CD4-positive, alpha-beta memory T cell (primary cell): ENCODE data around the gene PLA2G4E. TPM values are rescaled to one million over a fixed set of nuclear protein-coding genes. Genes with fewer than 3 reads are reported as not detected.
A peak's percentile ranks its signal among the peaks of the same experiment; 100 is the strongest.

Experiments
- CTCF ChIA-PET: fragments of 350-600 bp; sonication (Branson Sonifier 250); formaldehyde crosslinking; loops from one replicate; lab custom pipeline; 2021; ENCODE audit warnings: inconsistent platforms; ENCODE audit not compliant: partially characterized antibody; lab: Charles Lee
- POLR2A ChIA-PET: fragments of 350-600 bp; sonication (Branson Sonifier 250); formaldehyde crosslinking; loops from one replicate; lab custom pipeline; 2021; ENCODE audit not compliant: partially characterized antibody; lab: Charles Lee
- DNase-seq, 5 donors: peaks; one replicate each; pipeline versions ENCODE4 v3.0.0 to v3.0.0-alpha.2; 2020 to 2022; ENCODE audit warnings: mixed read lengths in 1 of 5
- H3K27ac ChIP-seq: one replicate; pipeline ENCODE4 v1.7.0; 2013; ENCODE audit warnings: low read depth, low read length
- H3K27me3 ChIP-seq: 2 replicates; pipeline ENCODE4 v1.7.0; 2013; ENCODE audit warnings: mild to moderate bottlenecking, low read length, moderate library complexity; ENCODE audit not compliant: insufficient read depth
- H3K36me3 ChIP-seq: 2 replicates; pipeline ENCODE4 v1.7.0; 2013; ENCODE audit warnings: mild to moderate bottlenecking, low read length, moderate library complexity; ENCODE audit not compliant: insufficient read depth
- H3K4me1 ChIP-seq: 2 replicates; pipeline ENCODE4 v1.7.0; 2013; ENCODE audit warnings: mild to moderate bottlenecking, low read length, moderate library complexity; ENCODE audit not compliant: insufficient read depth
- H3K4me3 ChIP-seq, 2 donors: one replicate each; pipeline ENCODE4 v1.7.0; 2013; ENCODE audit warnings: low read length in 2 of 2, mild to moderate bottlenecking in 1 of 2
- H3K9me3 ChIP-seq, 2 donors: one replicate each; pipeline ENCODE4 v1.7.0; 2013; ENCODE audit warnings: low read length in 2 of 2, control low read depth in 1 of 2; ENCODE audit not compliant: control insufficient read depth in 1 of 2
- H3K27ac Mint-ChIP-seq, 7 donors: one replicate each; pipeline ENCODE4 v1.8.0; 2020 to 2021; ENCODE audit warnings: mixed read lengths in 7 of 7, mild to moderate bottlenecking in 6 of 7, inconsistent platforms in 3 of 7, moderate library complexity in 3 of 7
- H3K27me3 Mint-ChIP-seq, 2 donors: one replicate each; pipeline ENCODE4 v1.8.0; 2020 to 2021; ENCODE audit warnings: mixed read lengths in 2 of 2
- H3K36me3 Mint-ChIP-seq, 2 donors: one replicate each; pipeline ENCODE4 v1.8.0; 2020 to 2021; ENCODE audit warnings: mixed read lengths in 2 of 2, inconsistent platforms in 1 of 2, mild to moderate bottlenecking in 1 of 2
- H3K4me1 Mint-ChIP-seq, 4 donors: one replicate each; pipeline ENCODE4 v1.8.0; 2020 to 2021; ENCODE audit warnings: mixed read lengths in 4 of 4, mild to moderate bottlenecking in 1 of 4
- H3K4me3 Mint-ChIP-seq, 8 donors: one replicate each; pipeline ENCODE4 v1.8.0; 2020 to 2021; ENCODE audit warnings: mixed read lengths in 8 of 8, mild to moderate bottlenecking in 7 of 8, moderate library complexity in 6 of 8, inconsistent platforms in 3 of 8
- H3K9me3 Mint-ChIP-seq, 8 donors: one replicate each; pipeline ENCODE4 v1.8.0; 2020 to 2021; ENCODE audit warnings: mixed read lengths in 8 of 8, mild to moderate bottlenecking in 5 of 8, inconsistent platforms in 3 of 8, moderate library complexity in 1 of 8
- intact Hi-C: fragments of 100-400 bp; cut with micrococcal nuclease; formaldehyde crosslinking; loops from one replicate; pipeline ENCODE4 v1.15.1; 2023
- polyA plus RNA-seq, 2 donors: library from polyadenylated mRNA; unstranded; fragments of 300-500 nt; fragmentation: Illumina TruSeq; gene quantifications; one replicate each; pipeline ENCODE4 v1.2.3, GENCODE V29; 2021
- total RNA-seq, 2 experiments: library from RNA; stranded (reverse); gene quantifications; one replicate each; pipeline ENCODE4 v1.2.3, GENCODE V29; 2021

Gene PLA2G4E
- total and polyA plus RNA-seq, 4 experiments from 2014 or later = not detected

DNA sequence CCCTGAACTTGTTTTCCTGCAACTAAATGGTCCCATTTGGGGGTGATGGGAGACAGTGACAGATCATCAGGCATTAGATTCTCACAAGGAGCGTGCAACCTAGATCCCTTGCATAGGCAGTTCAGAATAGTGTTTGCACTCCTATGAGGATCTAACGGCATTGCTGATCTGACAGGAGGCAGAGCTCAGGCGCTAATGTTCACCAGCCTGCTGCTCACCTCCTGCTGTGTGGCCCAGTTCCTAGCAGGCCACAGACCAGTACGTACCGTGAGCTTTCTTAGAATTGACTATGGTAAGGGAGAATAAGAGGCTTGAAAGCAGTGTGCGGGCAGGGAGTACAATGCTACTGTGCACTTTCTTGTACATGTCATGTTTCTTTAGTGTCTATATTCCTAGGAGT is 17.6 kb upstream of the PLA2G4E start:
- H3K27me3 Mint-ChIP-seq = peaks cover 0 to 3% of the 10 kb centered on the region in 2 donors
- H3K36me3 Mint-ChIP-seq = no peaks in the 10 kb centered on the region
- intact Hi-C loops = no loop called here
- DNase-seq = no peak
- H3K27ac Mint-ChIP-seq = no peak overlapping the region
- Histone ChIP-seq H3K4me3 (no peak overlapping the region), H3K27ac (no peak overlapping the region), H3K36me3 (no peaks in the 10 kb centered on the region), H3K4me1 (peaks cover 12% of the 10 kb centered on the region), H3K27me3 (no peaks in the 10 kb centered on the region), H3K9me3 (no peaks in the 10 kb centered on the region)
- H3K9me3 Mint-ChIP-seq = no peaks in the 10 kb centered on the region
- H3K4me3 Mint-ChIP-seq = no peak overlapping the region
- ChIA-PET POLR2A (no interaction called here), CTCF (no interaction called here)
- peaks cover 5 to 10% (median 9%) of the 10 kb centered on the region in 4 donors for H3K4me1 Mint-ChIP-seq

DNA sequence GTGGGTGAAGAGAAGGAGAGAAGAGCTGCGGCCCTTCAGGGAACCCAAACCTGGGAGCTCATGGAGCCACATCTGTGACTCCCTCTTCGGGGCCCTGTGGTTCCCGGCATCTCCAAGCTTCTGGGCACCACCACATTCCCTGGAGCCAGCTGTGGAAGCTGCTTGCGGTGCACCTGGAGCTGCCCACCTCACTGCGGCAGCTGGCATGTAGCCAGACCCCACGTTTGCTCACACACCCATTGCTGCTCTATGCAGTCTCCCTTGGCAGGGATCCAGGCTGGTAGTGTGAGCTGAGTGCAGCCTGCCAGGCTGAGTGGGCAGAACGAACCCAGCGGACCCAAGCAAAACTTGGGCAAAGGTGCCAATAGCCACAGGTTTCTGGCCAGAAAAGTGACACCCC is 16.8 kb upstream of the PLA2G4E start:
- H3K27ac ChIP-seq = no peak overlapping the region
- no peak overlapping the region for H3K27ac Mint-ChIP-seq
- H3K4me3 ChIP-seq = no peak overlapping the region
- no peaks in the 10 kb centered on the region for H3K27me3 ChIP-seq
- no peaks in the 10 kb centered on the region for H3K9me3 ChIP-seq
- H3K9me3 Mint-ChIP-seq = no peaks in the 10 kb centered on the region
- H3K36me3 ChIP-seq = no peaks in the 10 kb centered on the region
- no peaks in the 10 kb centered on the region for H3K36me3 Mint-ChIP-seq
- H3K4me3 Mint-ChIP-seq = no peak overlapping the region
- intact Hi-C loops = no loop called here
- H3K27me3 Mint-ChIP-seq = peaks cover 0 to 3% of the 10 kb centered on the region in 2 donors
- H3K4me1 Mint-ChIP-seq = peaks cover 5 to 15% (median 9%) of the 10 kb centered on the region in 4 donors
- POLR2A ChIA-PET = no interaction called here
- peaks cover 12% of the 10 kb centered on the region for H3K4me1 ChIP-seq
- no peak for DNase-seq
- CTCF ChIA-PET = interaction anchor here (1.2 kb wide), 1 partner anchor 19 kb away, joined by 3 read pairs; no protein-coding TSS in a partner anchor

DNA sequence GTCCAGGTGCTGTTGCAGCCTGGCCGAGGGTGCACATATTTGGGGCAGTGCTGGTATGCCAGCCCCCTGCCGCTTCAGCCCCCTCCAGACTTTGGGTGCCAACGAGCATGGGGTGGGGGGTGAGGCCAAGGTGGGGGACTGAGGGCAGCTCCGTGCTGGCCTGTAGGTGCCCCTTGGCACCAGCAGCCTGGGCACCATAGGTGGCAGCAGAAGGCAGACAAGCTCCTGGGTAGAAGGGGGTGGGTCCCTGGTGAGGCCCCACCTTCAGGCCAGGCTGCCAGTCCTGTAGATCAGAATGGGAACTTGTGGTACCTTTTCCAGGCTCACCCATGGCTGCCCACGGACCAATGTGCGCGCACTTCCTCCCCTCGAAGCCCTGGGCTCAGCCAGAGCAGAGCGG is 16.1 kb upstream of the PLA2G4E start:
- Mint-ChIP-seq H3K4me1 (peaks cover 5 to 17% (median 9%) of the 10 kb centered on the region in 4 donors), H3K9me3 (no peaks in the 10 kb centered on the region), H3K4me3 (no peak overlapping the region), H3K27me3 (peaks cover 0 to 3% of the 10 kb centered on the region in 2 donors), H3K36me3 (no peaks in the 10 kb centered on the region), H3K27ac (no peak overlapping the region)
- H3K27me3 ChIP-seq = no peaks in the 10 kb centered on the region
- H3K9me3 ChIP-seq = no peaks in the 10 kb centered on the region
- no peak overlapping the region for H3K4me3 ChIP-seq
- no peak overlapping the region for H3K27ac ChIP-seq
- intact Hi-C loops = no loop called here
- CTCF ChIA-PET = interaction anchor here (0.5 to 1.2 kb wide), 2 partner anchors 20 to 74 kb away, joined by 3 to 5 read pairs; no protein-coding TSS in a partner anchor
- DNase-seq = no peak
- no peaks in the 10 kb centered on the region for H3K36me3 ChIP-seq
- H3K4me1 ChIP-seq = peaks cover 12% of the 10 kb centered on the region
- POLR2A ChIA-PET = no interaction called here

DNA sequence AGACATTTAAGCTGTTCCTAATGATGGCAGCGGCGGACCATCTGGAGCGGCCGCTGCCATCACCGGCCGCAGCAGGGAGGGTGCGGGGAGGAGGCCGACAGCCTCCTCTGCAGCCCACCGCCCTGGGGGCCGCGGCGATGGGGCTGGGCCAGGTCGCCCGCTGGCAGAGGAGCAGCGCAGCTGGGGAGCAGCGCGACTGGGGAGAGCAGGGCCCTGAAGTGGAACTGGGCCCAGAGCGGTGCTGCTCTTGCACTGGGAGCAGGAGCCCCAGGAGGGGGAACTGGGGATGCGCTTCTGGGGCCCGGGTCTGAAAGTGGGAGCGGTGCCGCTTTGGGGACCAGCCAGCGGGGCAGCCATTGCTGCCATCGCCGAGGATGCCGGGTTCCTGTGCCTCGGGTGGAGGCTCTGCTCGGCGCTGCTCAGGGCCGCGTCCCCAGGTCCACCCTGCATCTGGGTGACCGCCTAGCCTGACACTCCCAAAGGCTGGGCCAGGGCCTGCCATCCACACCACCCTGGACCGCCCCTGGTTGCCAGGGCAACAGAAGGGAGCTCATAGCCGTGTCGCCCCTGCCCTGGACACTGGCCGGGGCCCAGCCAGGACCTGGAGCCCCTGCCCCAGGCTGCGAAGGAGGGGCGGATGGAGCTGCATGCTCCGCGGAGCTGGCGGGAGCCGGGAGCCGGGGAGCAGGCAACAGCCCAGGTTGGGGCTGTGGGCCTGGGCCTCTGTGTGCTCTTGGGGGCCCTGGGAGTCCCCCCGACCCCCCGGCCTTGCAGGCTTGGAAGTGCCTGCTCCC is 15.5 kb upstream of the PLA2G4E start:
- Histone ChIP-seq H3K4me1 (peaks cover 12% of the 10 kb centered on the region), H3K9me3 (no peaks in the 10 kb centered on the region), H3K27ac (no peak overlapping the region), H3K4me3 (no peak overlapping the region), H3K36me3 (no peaks in the 10 kb centered on the region), H3K27me3 (no peaks in the 10 kb centered on the region)
- DNase-seq = no peak
- peaks cover 0 to 3% of the 10 kb centered on the region in 2 donors for H3K27me3 Mint-ChIP-seq
- ChIA-PET POLR2A (no interaction called here), CTCF (interaction anchor here (0.5 kb wide), 1 partner anchor 75 kb away, joined by 5 read pairs; no protein-coding TSS in a partner anchor)
- H3K4me3 Mint-ChIP-seq = no peak overlapping the region
- H3K9me3 Mint-ChIP-seq = no peaks in the 10 kb centered on the region
- H3K36me3 Mint-ChIP-seq = no peaks in the 10 kb centered on the region
- peaks cover 5 to 17% (median 9%) of the 10 kb centered on the region in 4 donors for H3K4me1 Mint-ChIP-seq
- H3K27ac Mint-ChIP-seq = no peak overlapping the region
- intact Hi-C loops = no loop called here

DNA sequence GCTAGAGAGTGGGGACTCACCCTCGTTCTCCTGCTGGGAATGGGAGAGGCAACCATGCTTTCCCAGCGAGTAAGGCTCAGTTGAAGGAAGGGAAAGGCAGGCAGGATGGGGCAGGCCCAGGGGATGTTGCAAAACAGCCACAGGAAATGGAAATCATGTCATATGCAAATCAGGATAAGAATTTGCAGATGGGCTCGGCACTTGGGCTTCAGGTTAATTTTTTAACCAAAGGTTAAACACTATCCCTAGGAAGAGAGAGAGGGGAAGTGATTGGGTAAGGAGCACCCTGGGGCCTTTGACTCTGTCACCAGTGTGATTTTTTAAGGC is 14.6 kb upstream of the PLA2G4E start:
- DNase-seq = no peak
- H3K27ac Mint-ChIP-seq = peak overlapping the region in 4 of 7 donors; percentile 8 to 88 (median 60)
- Histone ChIP-seq H3K27me3 (no peaks in the 10 kb centered on the region), H3K4me3 (no peak overlapping the region), H3K36me3 (no peaks in the 10 kb centered on the region), H3K9me3 (no peaks in the 10 kb centered on the region), H3K4me1 (peaks cover 12% of the 10 kb centered on the region), H3K27ac (no peak overlapping the region)
- peak overlapping the region in 1 of 8 donors; percentile 58 for H3K4me3 Mint-ChIP-seq
- POLR2A ChIA-PET = no interaction called here
- peaks cover 0 to 2% of the 10 kb centered on the region in 2 donors for H3K27me3 Mint-ChIP-seq
- peaks cover 5 to 17% (median 9%) of the 10 kb centered on the region in 4 donors for H3K4me1 Mint-ChIP-seq
- intact Hi-C loops = no loop called here
- H3K36me3 Mint-ChIP-seq = no peaks in the 10 kb centered on the region
- H3K9me3 Mint-ChIP-seq = no peaks in the 10 kb centered on the region
- CTCF ChIA-PET = no interaction called here

DNA sequence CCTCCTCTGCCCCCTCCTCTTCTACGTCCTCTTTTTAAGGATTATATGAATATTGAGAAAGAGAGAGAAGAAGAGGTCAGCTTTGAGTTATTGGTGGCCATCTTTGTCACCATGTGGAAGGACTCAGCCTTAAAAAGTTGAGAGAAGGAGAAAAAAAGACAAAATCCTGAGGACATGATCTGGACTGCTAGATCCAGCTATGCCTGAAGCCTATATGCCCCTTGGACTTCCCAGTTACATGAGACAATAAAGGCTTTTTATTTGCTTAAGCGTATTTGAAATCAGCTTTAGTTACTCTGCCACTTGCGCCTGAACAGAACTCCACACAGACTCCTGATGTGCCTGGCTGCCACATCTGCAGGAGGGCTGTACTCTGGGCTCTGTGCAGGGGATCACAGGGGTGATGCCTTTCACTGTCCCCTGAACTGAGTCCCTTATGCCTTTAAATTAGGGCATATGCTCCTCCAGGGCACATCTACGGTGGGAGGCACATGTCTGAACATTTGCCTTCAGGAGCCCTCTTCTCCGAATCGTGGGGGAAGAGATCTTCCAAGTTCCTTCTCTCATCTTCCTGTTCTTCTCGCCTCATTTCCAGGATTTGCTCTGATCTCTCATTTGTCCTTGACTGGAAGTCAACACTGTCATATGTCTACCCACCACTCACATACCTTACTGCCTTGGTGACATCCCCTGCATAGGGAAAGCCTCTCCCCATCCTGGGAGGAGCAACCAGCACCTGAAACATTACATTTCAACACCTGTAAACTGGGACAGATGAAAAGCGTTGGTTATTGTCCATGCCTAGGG is 14.0 kb upstream of the PLA2G4E start:
- intact Hi-C loops = no loop called here
- ChIA-PET POLR2A (no interaction called here), CTCF (no interaction called here)
- H3K36me3 ChIP-seq = no peaks in the 10 kb centered on the region
- peak overlapping the region in 5 of 7 donors; percentile 2 to 88 (median 35) for H3K27ac Mint-ChIP-seq
- H3K9me3 ChIP-seq = no peaks in the 10 kb centered on the region
- peak overlapping the region in 2 of 8 donors; percentile 47 to 58 for H3K4me3 Mint-ChIP-seq
- peaks cover 12% of the 10 kb centered on the region for H3K4me1 ChIP-seq
- H3K4me3 ChIP-seq = no peak overlapping the region
- H3K27me3 Mint-ChIP-seq = peaks cover 0 to 2% of the 10 kb centered on the region in 2 donors
- DNase-seq = no peak
- H3K36me3 Mint-ChIP-seq = no peaks in the 10 kb centered on the region
- H3K27ac ChIP-seq = no peak overlapping the region
- H3K27me3 ChIP-seq = no peaks in the 10 kb centered on the region
- no peaks in the 10 kb centered on the region for H3K9me3 Mint-ChIP-seq
- H3K4me1 Mint-ChIP-seq = peaks cover 5 to 17% (median 9%) of the 10 kb centered on the region in 4 donors

DNA sequence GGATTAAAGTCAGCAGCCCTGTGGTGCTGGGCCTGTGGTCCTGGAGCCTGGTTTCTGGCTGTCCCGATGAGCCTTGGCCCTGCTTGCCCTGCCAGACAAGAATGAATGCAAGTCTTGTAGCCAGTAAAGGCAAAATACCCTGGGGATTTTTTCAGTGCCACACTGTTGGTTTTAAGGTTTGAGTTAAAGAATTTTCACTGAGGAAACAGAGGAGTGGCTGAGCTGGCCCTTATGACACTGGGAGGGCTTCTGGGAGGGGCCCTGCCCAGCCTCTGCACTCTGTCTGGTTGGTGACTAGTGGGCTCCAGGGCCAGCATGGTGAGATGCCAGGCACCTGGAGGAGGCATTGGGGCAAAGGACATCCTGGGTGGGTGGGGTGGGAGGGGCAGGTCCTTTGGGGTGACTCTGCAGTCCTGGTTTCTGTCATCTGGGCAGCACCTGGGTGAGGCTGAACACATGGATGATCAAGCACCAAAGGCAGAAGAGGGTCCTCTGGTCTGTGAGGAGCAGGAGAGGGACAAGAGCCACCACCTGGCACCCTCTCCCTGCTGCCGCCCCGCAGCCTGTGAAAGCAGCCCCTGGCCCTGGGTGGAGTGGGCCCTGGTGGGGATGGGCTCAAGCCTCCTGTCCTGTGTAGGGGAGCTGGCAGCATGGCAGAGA is 12.5 kb upstream of the PLA2G4E start:
- no peaks in the 10 kb centered on the region for H3K27me3 ChIP-seq
- Mint-ChIP-seq H3K4me3 (no peak overlapping the region), H3K9me3 (no peaks in the 10 kb centered on the region), H3K27ac (no peak overlapping the region), H3K27me3 (peaks cover 0 to 2% of the 10 kb centered on the region in 2 donors), H3K4me1 (peaks cover 5 to 17% (median 9%) of the 10 kb centered on the region in 4 donors), H3K36me3 (no peaks in the 10 kb centered on the region)
- ChIA-PET CTCF (no interaction called here), POLR2A (no interaction called here)
- DNase-seq = no peak
- H3K9me3 ChIP-seq = no peaks in the 10 kb centered on the region
- H3K27ac ChIP-seq = no peak overlapping the region
- no peak overlapping the region for H3K4me3 ChIP-seq
- H3K4me1 ChIP-seq = peaks cover 12% of the 10 kb centered on the region
- intact Hi-C loops = no loop called here
- no peaks in the 10 kb centered on the region for H3K36me3 ChIP-seq
